ENCODE measurements around the gene AKAP14.

The AKAP14 gene

GRCh38 chrX:119895843-119896326 lies at the start of gene AKAP14:
AKAP14 (plus strand) TSS chrX:119895893; CDS start chrX:119903224, 7,331 bp downstream.
- H3K4me3 Mint-ChIP-seq, result no peak within 1 kb of the TSS
- H3K9me3 Mint-ChIP-seq, result no peaks in the 10 kb centered on the region
- H3K4me1 Mint-ChIP-seq, result no peaks in the 10 kb centered on the region
- CTCF ChIA-PET, result no interaction called here
- H3K27me3 Mint-ChIP-seq, result peaks cover 10% of the 10 kb centered on the region
- no peaks in the 10 kb centered on the region for H3K36me3 Mint-ChIP-seq
- DNase-seq, result no peak
- H3K27ac Mint-ChIP-seq, result no peak within 1 kb of the TSS

- Mint-ChIP-seq H3K4me1 (peaks cover 25% of the 10 kb centered on the region), H3K9me3 (no peaks in the 10 kb centered on the region), H3K4me3 (peak within 1 kb of the TSS; percentile 99), H3K27ac (peak within 1 kb of the TSS; percentile 93), H3K36me3 (peaks cover 20% of the 10 kb centered on the region), H3K27me3 (peaks cover 4% of the 10 kb centered on the region)
- CTCF ChIA-PET, result interaction anchor here (1.5 kb wide), 1 partner anchor 28 kb away, joined by 3 read pairs; no protein-coding TSS in a partner anchor
- DNase-seq, result peak; percentile 97
Measured at GRCh38 chrX:119852382-119853353, 43.0 kb upstream of the AKAP14 start, which contains the start of gene UPF3B. UPF3B (minus strand) TSS chrX:119852963; CDS start chrX:119852928, 35 bp downstream.

DNA sequence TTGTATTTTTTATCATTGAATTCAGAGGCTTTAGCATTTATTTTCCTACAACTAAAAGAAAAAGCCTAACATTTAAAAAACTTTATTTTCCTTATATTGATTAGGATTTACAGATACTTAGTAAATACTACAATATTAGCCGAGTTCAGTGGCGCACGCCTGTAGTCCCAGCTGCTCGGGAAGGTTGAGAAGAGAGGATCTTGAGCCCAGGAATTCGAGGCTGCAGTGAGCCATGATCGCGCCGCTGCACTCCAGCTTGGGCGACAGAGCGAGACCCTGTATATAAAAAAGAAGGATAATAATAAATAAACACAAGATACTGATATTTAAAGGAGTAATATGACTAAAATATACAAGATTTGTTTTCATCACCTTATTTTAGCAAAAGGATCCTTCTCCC lies 42.2 kb upstream of the AKAP14 start:
- CTCF ChIA-PET, result interaction anchor here (1.5 kb wide), 1 partner anchor 27 kb away, joined by 3 read pairs; no protein-coding TSS in a partner anchor
- Mint-ChIP-seq H3K9me3 (no peaks in the 10 kb centered on the region), H3K4me1 (peaks cover 25% of the 10 kb centered on the region), H3K27ac (no peak overlapping the region), H3K27me3 (peaks cover 4% of the 10 kb centered on the region), H3K36me3 (peaks cover 17% of the 10 kb centered on the region), H3K4me3 (peak overlapping the region; percentile 99)
- no peak for DNase-seq

GRCh38 chrX:119870626-119871131 lies 25.0 kb upstream of the AKAP14 start:
- DNase-seq, result peak; percentile 54
- Mint-ChIP-seq H3K4me1 (peaks cover 24% of the 10 kb centered on the region), H3K27ac (peak overlapping the region; percentile 98), H3K27me3 (no peaks in the 10 kb centered on the region), H3K4me3 (peak overlapping the region; percentile 87), H3K9me3 (no peaks in the 10 kb centered on the region), H3K36me3 (peaks cover 15% of the 10 kb centered on the region)
- CTCF ChIA-PET, result interaction anchor here (1.1 to 1.2 kb wide), 4 partner anchors 9 to 78 kb away, joined by 3 to 5 read pairs (median 4); partner anchors contain the start of gene RPL39

GRCh38 chrX:119871245-119871598 lies 24.5 kb upstream of the AKAP14 start:
- DNase-seq, result no peak
- Mint-ChIP-seq H3K4me1 (peaks cover 24% of the 10 kb centered on the region), H3K36me3 (peaks cover 19% of the 10 kb centered on the region), H3K27me3 (no peaks in the 10 kb centered on the region), H3K27ac (peak overlapping the region; percentile 98), H3K4me3 (peak overlapping the region; percentile 87), H3K9me3 (no peaks in the 10 kb centered on the region)
- CTCF ChIA-PET, result interaction anchor here (1.1 to 1.2 kb wide), 2 partner anchors 17 to 79 kb away, joined by 3 to 4 read pairs; partner anchors contain the start of gene RPL39

GRCh38 chrX:119871599-119872395 lies 23.9 kb upstream of the AKAP14 start, which contains the start of the genes NDUFA1 and RNF113A:
NDUFA1 (plus strand) TSS chrX:119871832; CDS start chrX:119871912, 80 bp downstream.
RNF113A (minus strand) TSS chrX:119871733; CDS start chrX:119871613, 120 bp downstream.
- Mint-ChIP-seq H3K9me3 (no peaks in the 10 kb centered on the region), H3K4me3 (peak within 1 kb of the TSS; percentile 87), H3K27ac (peak within 1 kb of the TSS; percentile 98), H3K36me3 (peaks cover 19% of the 10 kb centered on the region), H3K27me3 (no peaks in the 10 kb centered on the region), H3K4me1 (peaks cover 24% of the 10 kb centered on the region)
- CTCF ChIA-PET, result interaction anchor here (1.2 kb wide), 1 partner anchor 16 kb away, joined by 3 read pairs; no protein-coding TSS in a partner anchor
- DNase-seq, result peak; percentile 89

GRCh38 chrX:119878740-119879139 lies 17.0 kb upstream of the AKAP14 start:
- H3K27me3 Mint-ChIP-seq, result no peaks in the 10 kb centered on the region
- CTCF ChIA-PET, result interaction anchor here (0.7 to 0.8 kb wide), 3 partner anchors 8 to 396 kb away, joined by 3 read pairs; no protein-coding TSS in a partner anchor
- peaks cover 12% of the 10 kb centered on the region for H3K36me3 Mint-ChIP-seq
- no peaks in the 10 kb centered on the region for H3K9me3 Mint-ChIP-seq
- H3K27ac Mint-ChIP-seq, result no peak overlapping the region
- H3K4me3 Mint-ChIP-seq, result no peak overlapping the region
- no peak for DNase-seq
- H3K4me1 Mint-ChIP-seq, result peaks cover 21% of the 10 kb centered on the region

DNA sequence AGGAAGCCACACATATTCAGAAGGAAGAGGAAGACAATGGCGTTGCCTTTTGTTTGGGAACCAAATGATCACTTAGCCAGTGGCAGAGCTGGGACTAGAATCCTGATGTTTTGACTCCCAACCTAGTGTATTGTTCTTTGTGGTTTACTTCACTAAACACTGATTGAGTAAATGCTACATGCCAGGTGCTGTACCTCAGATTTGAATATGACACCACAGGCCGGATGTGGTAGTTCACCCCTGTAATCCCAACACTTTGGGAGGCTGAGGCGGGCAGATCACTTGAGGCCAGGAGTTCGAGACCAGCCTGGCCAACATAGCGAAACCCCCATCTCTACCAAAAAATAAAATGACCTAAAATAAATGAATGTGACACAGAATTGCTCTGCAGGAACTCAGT lies 15.6 kb upstream of the AKAP14 start:
- CTCF ChIA-PET, result interaction anchor here (1.0 to 1.9 kb wide), 4 partner anchors 10 to 95 kb away, joined by 3 to 8 read pairs (median 3); partner anchors contain the start of gene RPL39
- H3K27ac Mint-ChIP-seq, result peak overlapping the region; percentile 70
- no peaks in the 10 kb centered on the region for H3K27me3 Mint-ChIP-seq
- H3K4me3 Mint-ChIP-seq, result no peak overlapping the region
- peaks cover 10% of the 10 kb centered on the region for H3K36me3 Mint-ChIP-seq
- no peaks in the 10 kb centered on the region for H3K9me3 Mint-ChIP-seq
- H3K4me1 Mint-ChIP-seq, result peaks cover 21% of the 10 kb centered on the region
- DNase-seq, result no peak

DNA sequence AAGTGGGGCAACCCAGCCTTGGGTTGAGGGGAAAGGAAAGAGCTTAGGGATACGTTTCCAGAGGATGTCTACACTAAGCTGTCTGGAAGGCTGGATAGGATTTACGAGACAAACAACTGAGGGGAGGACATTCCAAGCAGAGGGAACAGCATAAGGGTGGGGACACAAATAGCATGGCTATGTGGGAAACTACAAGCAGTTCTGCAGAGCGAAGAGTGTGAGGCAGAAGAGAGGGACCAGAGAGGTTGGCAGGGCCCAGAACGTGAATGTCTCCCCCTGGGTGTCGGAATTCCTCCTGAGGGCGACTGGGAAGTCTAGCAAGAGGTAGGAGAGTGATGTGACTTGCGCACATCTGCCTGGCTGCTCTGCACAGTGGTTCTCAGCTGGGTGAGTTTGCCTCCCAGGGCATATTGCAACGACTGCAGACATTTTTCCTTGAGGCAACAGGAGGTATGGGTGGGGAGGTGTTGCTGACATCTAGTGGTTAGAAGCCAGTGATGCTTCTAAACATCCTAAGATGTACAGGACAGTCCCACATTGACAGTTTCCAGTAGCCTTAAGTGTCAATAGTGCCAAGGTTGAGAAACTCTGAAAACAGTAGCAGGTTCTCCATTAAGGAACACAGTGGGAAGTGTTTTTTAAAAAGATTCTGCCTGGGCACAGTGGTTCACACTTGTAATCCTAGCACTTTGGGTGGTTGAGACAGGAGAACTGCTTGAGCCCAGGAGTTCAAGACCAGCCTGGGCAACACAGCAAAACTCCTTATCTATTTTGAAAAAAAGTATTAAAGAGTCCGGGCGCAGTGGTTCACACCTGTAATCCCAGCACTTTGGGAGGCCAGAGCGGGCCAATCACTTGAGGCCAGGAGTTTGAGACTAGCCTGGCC lies 14.9 kb upstream of the AKAP14 start:
- Mint-ChIP-seq H3K27ac (peak overlapping the region; percentile 70), H3K9me3 (no peaks in the 10 kb centered on the region), H3K4me1 (peaks cover 23% of the 10 kb centered on the region), H3K36me3 (peaks cover 10% of the 10 kb centered on the region), H3K4me3 (no peak overlapping the region), H3K27me3 (no peaks in the 10 kb centered on the region)
- CTCF ChIA-PET, result interaction anchor here (0.7 to 1.9 kb wide), 5 partner anchors 11 to 96 kb away, joined by 3 to 8 read pairs (median 3); partner anchors contain the start of genes RPL39 and UPF3B
- peak; percentile 45 for DNase-seq

GRCh38 chrX:119885554-119886428 lies 9.9 kb upstream of the AKAP14 start:
- peak; percentile 37 for DNase-seq
- CTCF ChIA-PET, result no interaction called here
- peak overlapping the region; percentile 33 for H3K4me3 Mint-ChIP-seq
- H3K27me3 Mint-ChIP-seq, result peaks cover 21% of the 10 kb centered on the region
- H3K36me3 Mint-ChIP-seq, result no peaks in the 10 kb centered on the region
- peaks cover 19% of the 10 kb centered on the region for H3K4me1 Mint-ChIP-seq
- H3K27ac Mint-ChIP-seq, result peak overlapping the region; percentile 67
- H3K9me3 Mint-ChIP-seq, result no peaks in the 10 kb centered on the region

- Mint-ChIP-seq H3K27me3 (peaks cover 24% of the 10 kb centered on the region), H3K4me1 (peaks cover 17% of the 10 kb centered on the region), H3K27ac (peak overlapping the region; percentile 52), H3K36me3 (no peaks in the 10 kb centered on the region), H3K9me3 (no peaks in the 10 kb centered on the region), H3K4me3 (peak overlapping the region; percentile 28)
- CTCF ChIA-PET, result interaction anchor here (0.6 to 1.4 kb wide), 7 partner anchors 10 to 1237 kb away, joined by 3 to 4 read pairs (median 3); partner anchors contain the start of genes RPL39 and SLC25A5
- peak; percentile 70 for DNase-seq
Measured at GRCh38 chrX:119887721-119888425, 7.8 kb upstream of the AKAP14 start.

Measured in activated naive CD4-positive, alpha-beta T cell treated with anti-CD3 and anti-CD28 coated beads, Interleukin-2, amount 10 ng/mL, durations not matched to agents 7 days and 5 days (primary cell).